ENCODE measurements around the gene GNGT2.
"Not testable (repeated sequence)": the region's sequence is repeated elsewhere in the genome, so short reads cannot be mapped to it uniquely, and the experiment has no call there.

GNGT2 gene

GRCh38 chr17:49193513-49194296 lies 16.7 kb downstream of the GNGT2 start:
- no peak for DNase-seq (ENCODE audit: extremely low read depth, low read depth)

GRCh38 chr17:49191917-49192741 lies 18.2 kb downstream of the GNGT2 start:
- TF ChIP-seq CTCF (IDR thresholded peaks at IDR 0.05; ENCODE audit: low read depth, low read length, missing control alignments) = peak; percentile 31
- H3K4me3 ChIP-seq (replicated peaks; ENCODE audit: low read depth, low read length) = peak overlapping the region; percentile 65
- DNase-seq (ENCODE audit: extremely low read depth, low read depth) = peak; percentile 82

More at GRCh38 chr17:49193513-49194296, 16.7 kb downstream of the GNGT2 start:
- TF ChIP-seq CTCF (IDR thresholded peaks at IDR 0.05; ENCODE audit: low read depth, low read length, missing control alignments) = no peak
- peak overlapping the region; percentile 65 for H3K4me3 ChIP-seq (replicated peaks; ENCODE audit: low read depth, low read length)

DNA sequence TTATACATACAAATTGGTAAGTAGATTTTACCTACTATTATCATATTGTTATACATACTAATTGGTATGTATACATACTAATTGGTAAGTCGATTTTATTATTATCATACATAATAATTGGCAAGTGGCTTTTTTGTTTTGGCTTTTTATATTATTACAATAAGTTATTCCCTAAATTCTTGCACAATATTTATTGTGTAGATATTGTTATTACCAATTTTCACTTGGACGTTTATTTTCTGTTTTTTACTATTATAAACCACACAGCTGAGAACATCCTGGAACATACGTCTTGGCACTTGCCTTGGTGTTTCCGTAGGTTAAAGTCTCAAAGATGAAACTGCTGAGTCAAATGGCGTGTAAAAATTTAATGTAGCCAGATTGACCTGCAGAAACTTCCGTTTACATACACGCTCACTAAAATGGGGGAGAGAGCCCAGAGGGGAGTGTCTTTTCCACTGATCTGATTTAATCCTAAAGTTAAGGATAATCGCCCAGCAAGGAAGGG lies 18.9 kb downstream of the GNGT2 start:
- DNase-seq (ENCODE audit: extremely low read depth, low read depth) = no peak
- no peak for TF ChIP-seq CTCF (IDR thresholded peaks at IDR 0.05; ENCODE audit: low read depth, low read length, missing control alignments)
- H3K4me3 ChIP-seq (replicated peaks; ENCODE audit: low read depth, low read length) = peak overlapping the region; percentile 65

DNA sequence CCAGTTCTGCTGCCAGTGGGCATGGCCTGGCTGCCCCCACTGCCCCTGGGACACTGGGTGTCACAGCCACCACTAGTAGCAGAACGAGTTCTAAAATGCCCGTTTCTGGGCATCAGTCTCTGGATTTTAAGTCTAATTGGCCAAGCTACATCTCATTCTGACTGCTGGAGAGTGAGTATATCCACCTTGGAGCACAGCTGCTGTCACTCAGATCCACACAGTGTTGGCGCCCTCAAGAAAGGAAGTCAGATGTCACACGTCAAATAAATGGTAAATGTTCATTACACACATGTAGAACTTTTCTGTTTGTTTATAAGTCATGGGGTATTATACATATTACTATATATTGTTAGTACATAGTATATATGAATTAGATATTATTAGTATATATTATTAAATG lies 19.4 kb downstream of the GNGT2 start:
- TF ChIP-seq CTCF (IDR thresholded peaks at IDR 0.05; ENCODE audit: low read depth, low read length, missing control alignments) = no peak
- H3K4me3 ChIP-seq (replicated peaks; ENCODE audit: low read depth, low read length) = no peak overlapping the region
- no peak for DNase-seq (ENCODE audit: extremely low read depth, low read depth)

DNA sequence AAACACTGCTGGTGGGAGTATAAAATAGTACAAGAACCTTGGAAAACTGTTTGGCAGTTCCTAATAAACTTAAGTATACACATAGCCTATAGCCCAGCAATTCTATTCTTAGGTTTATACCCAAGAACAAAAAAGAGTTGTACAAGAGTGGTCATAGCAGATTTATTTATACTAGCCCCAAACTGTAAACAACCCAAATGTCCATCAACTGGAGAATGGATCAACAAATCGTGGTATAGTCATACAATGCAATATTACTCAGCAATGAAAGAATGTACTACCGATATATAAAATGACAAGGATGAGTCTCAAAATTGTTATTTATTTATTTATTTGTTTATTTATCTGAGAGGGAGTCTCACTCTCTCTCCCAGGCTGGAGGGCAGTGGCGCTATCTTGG lies 23.1 kb downstream of the GNGT2 start:
- no peak for TF ChIP-seq CTCF (IDR thresholded peaks at IDR 0.05; ENCODE audit: low read depth, low read length, missing control alignments)
- H3K4me3 ChIP-seq (replicated peaks; ENCODE audit: low read depth, low read length) = no peak overlapping the region
- no peak for DNase-seq (ENCODE audit: extremely low read depth, low read depth)

GRCh38 chr17:49185381-49185780 lies 25.0 kb downstream of the GNGT2 start:
- H3K4me3 ChIP-seq (replicated peaks; ENCODE audit: low read depth, low read length); DNase-seq (ENCODE audit: extremely low read depth, low read depth): not testable (repeated sequence)

DNA sequence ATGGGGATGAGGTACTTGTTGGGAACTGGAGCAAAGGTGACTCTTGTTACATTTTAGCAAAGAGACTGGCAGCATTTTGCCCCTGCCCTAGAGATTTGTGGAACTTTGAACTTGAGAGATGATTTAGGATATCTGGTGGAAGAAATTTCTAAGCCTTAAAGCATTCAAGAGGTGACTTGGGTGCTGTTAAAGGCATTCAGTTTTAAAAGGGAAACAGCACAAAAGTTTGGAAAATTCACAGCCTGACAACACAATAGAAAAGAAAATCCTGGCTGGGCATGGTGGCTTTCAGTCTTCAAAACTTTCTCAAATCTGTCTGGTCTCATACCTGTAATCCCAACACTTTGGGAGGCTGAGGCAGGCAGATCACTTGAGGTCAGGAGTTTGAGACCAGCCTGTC lies 25.9 kb downstream of the GNGT2 start:
- not testable (repeated sequence) for H3K4me3 ChIP-seq (replicated peaks; ENCODE audit: low read depth, low read length); DNase-seq (ENCODE audit: extremely low read depth, low read depth)

All from HFF-Myc (cell line).